Measurements from ENCODE around the gene CLK2. TPM values are rescaled to one million over a fixed set of nuclear protein-coding genes. Genes with fewer than 3 reads are reported as not detected.

CLK2 gene
- total and polyA plus RNA-seq, 2 experiments from 2014 or later = 27.2 to 54.6 TPM

- Mint-ChIP-seq H3K9me3 (no peaks in the 10 kb centered on the region), H3K36me3 (ENCODE audit: low read depth) (peaks cover 23% of the 10 kb centered on the region; the same call in 2 of the 3 replicates), H3K4me3 (no peak overlapping the region), H3K4me1 (peaks cover 16% of the 10 kb centered on the region), H3K27me3 (ENCODE audit: insufficient read depth, low read depth, poor library complexity) (peaks cover 31% of the 10 kb centered on the region), H3K27ac (no peak overlapping the region)
- Histone ChIP-seq H3K27ac (ENCODE audit: low read depth) (no peak overlapping the region), H2AFZ (no peak overlapping the region), H3K4me1 (ENCODE audit: insufficient read depth) (peaks cover 18% of the 10 kb centered on the region), H3K36me3 (ENCODE audit: insufficient read depth) (no peaks in the 10 kb centered on the region), H4K20me1 (replicated peaks; ENCODE audit: insufficient read depth) (no peaks in the 10 kb centered on the region), H3K79me2 (replicated peaks; ENCODE audit: insufficient read depth) (0 out of 2 replicates have a peak, but pooled peaks cover 7% of the 10 kb centered on the region), H3F3A (replicated peaks; ENCODE audit: low read depth) (peaks cover 20% of the 10 kb centered on the region; the same call in 1 of the 2 replicates), H3K4me2 (no peak overlapping the region), H3K4me3 (no peak overlapping the region), H3K27me3 (ENCODE audit: insufficient read depth) (peaks cover 26% of the 10 kb centered on the region), H3K9me2 (ENCODE audit: insufficient read depth) (no peaks in the 10 kb centered on the region)
- ATAC-seq (no peak), DNase-seq (ENCODE audit: low spot score) (no peak)
- TF ChIP-seq ZNF462 (CRISPR knock-in tag; IDR thresholded peaks at IDR 0.05) = no peak
- TF ChIP-seq ZNF114 (CRISPR knock-in tag; IDR thresholded peaks at IDR 0.05) = no peak
- TF ChIP-seq ZNF331 (CRISPR knock-in tag; IDR thresholded peaks at IDR 0.05; ENCODE audit: low read depth) = no peak
- TF ChIP-seq CTCF (conservative IDR thresholded peaks at IDR 0.05; ENCODE audit: low read depth in 2 of 2) = no peak
- TF ChIP-seq JUNB (IDR thresholded peaks at IDR 0.05; ENCODE audit: unreplicated experiment) = no peak
- no peak for TF ChIP-seq CREB1 (CRISPR knock-in tag; IDR thresholded peaks at IDR 0.05; ENCODE audit: low read depth)
- TF ChIP-seq POLR2AphosphoS5 (IDR thresholded peaks at IDR 0.05; ENCODE audit: low read depth) = no peak
- no peak for TF ChIP-seq REST (IDR thresholded peaks at IDR 0.05; ENCODE audit: unreplicated experiment)
- no peak for TF ChIP-seq EZH2 (IDR thresholded peaks at IDR 0.05; ENCODE audit: low read depth, unreplicated experiment)
- no peak for TF ChIP-seq EZH2phosphoT487 (IDR thresholded peaks at IDR 0.05; ENCODE audit: unreplicated experiment)
- TF ChIP-seq STAT1 (IDR thresholded peaks at IDR 0.05; ENCODE audit: unreplicated experiment) = no peak
- no peak for TF ChIP-seq ETS1 (IDR thresholded peaks at IDR 0.05)
These were observed 25.4 kb downstream of the CLK2 start for GRCh38 chr1:155247667-155248553.
